HepG2 (cell line): ENCODE results near the gene LGR6. TPM values are rescaled to one million over a fixed set of nuclear protein-coding genes. Genes with fewer than 3 reads are reported as not detected.
A peak's percentile ranks its signal among the peaks of the same experiment; 100 is the strongest.

Experiments used
- CEBPG ChIP-seq: IDR thresholded peaks from 2 replicates; pipeline ENCODE4 v1.6.1; 2016
- CHCHD3 ChIP-seq: sonication (generic); formaldehyde crosslinking; IDR thresholded peaks from 2 replicates; pipeline ENCODE4 v1.8.0; 2022; ENCODE audit warnings: mild to moderate bottlenecking, missing genetic modification reagents, moderate library complexity
- HNRNPH1 ChIP-seq: fragments of 200-400 bp; formaldehyde crosslinking; optimal IDR thresholded peaks from 2 replicates; pipeline ENCODE3; 2017; ENCODE audit warnings: mild to moderate bottlenecking, low read depth, low read length
- KMT2A ChIP-seq: sonication (generic); formaldehyde crosslinking; IDR thresholded peaks from 2 replicates; pipeline ENCODE4 v1.4.0; 2020; ENCODE audit warnings: missing genetic modification reagents
- SMAD1 ChIP-seq: sonication (generic); formaldehyde crosslinking; IDR thresholded peaks from 2 replicates; pipeline ENCODE4 v1.4.0; 2020; ENCODE audit warnings: missing genetic modification reagents, low read depth, mild to moderate bottlenecking, borderline replicate concordance
- SPEN ChIP-seq: sonication (generic); formaldehyde crosslinking; IDR thresholded peaks from 2 replicates; pipeline ENCODE4 v1.5.1; 2020; ENCODE audit warnings: low read depth, mild to moderate bottlenecking, missing genetic modification reagents
- ZNF496 ChIP-seq: sonication (generic); formaldehyde crosslinking; IDR thresholded peaks from 2 replicates; pipeline ENCODE4 v1.8.1; 2023; ENCODE audit warnings: mild to moderate bottlenecking, moderate library complexity, missing genetic modification reagents; ENCODE audit not compliant: insufficient replicate concordance
- ZNF747 ChIP-seq: sonication (generic); formaldehyde crosslinking; IDR thresholded peaks from 2 replicates; pipeline ENCODE4 v1.8.1; 2023; ENCODE audit warnings: missing genetic modification reagents, mild to moderate bottlenecking, borderline replicate concordance
- ZNF883 ChIP-seq: sonication (generic); formaldehyde crosslinking; IDR thresholded peaks from 2 replicates; pipeline ENCODE4 v1.5.1; 2020; ENCODE audit warnings: mild to moderate bottlenecking, missing genetic modification reagents; ENCODE audit errors: not compliant biosample characterization
- polyA plus RNA-seq, 8 experiments: library from polyadenylated mRNA; depleted of rRNA in 3 of 8; stranded (reverse) in 7 of 8; unstranded in 1 of 8; fragments of >200 nt; fragmentation: Illumina TruSeq in 4 of 8; extraction: Trizol in 4 of 8; gene quantifications; 2 replicates each; pipeline versions ENCODE4 v1.2.1 to v1.2.3, GENCODE V29; 2011 to 2016; ENCODE audit warnings: low read depth in 4 of 8, missing spikeins in 1 of 8, mixed read lengths in 1 of 8; ENCODE audit not compliant: insufficient read depth in 1 of 8
- total RNA-seq, 5 experiments: library from RNA; depleted of rRNA; stranded (reverse); fragments of >200 nt; fragmentation: Illumina TruSeq; extraction: Trizol; gene quantifications; 2 replicates each; pipeline ENCODE4 v1.2.3, GENCODE V29; 2016; ENCODE audit warnings: low read depth in 1 of 5
- TF ChIP-seq, protein P1 (sequence below): sonication (generic); formaldehyde crosslinking; IDR thresholded peaks from 2 replicates; pipeline ENCODE4 v1.5.0; 2020; ENCODE audit warnings: mild to moderate bottlenecking, missing genetic modification reagents
- TF ChIP-seq, protein P2 (sequence below): sonication (generic); formaldehyde crosslinking; IDR thresholded peaks from 2 replicates; pipeline ENCODE4 v1.9.0; 2022; ENCODE audit warnings: low read depth, missing genetic modification reagents
- TF ChIP-seq, protein P3 (sequence below): sonication (generic); formaldehyde crosslinking; IDR thresholded peaks from 2 replicates; pipeline ENCODE4 v1.4.0; 2020; ENCODE audit warnings: missing genetic modification reagents, borderline replicate concordance
- TF ChIP-seq, protein P4 (sequence below): sonication (generic); formaldehyde crosslinking; IDR thresholded peaks from 2 replicates; pipeline ENCODE4 v1.4.0; 2020; ENCODE audit warnings: missing genetic modification reagents, mild to moderate bottlenecking, borderline replicate concordance

LGR6 gene
- total and polyA plus RNA-seq, 2 of the 13 experiments (the other 11 are each of a cell fraction or from before 2014, with no cell fraction given): 0.07 TPM; not detected in 1

DNA sequence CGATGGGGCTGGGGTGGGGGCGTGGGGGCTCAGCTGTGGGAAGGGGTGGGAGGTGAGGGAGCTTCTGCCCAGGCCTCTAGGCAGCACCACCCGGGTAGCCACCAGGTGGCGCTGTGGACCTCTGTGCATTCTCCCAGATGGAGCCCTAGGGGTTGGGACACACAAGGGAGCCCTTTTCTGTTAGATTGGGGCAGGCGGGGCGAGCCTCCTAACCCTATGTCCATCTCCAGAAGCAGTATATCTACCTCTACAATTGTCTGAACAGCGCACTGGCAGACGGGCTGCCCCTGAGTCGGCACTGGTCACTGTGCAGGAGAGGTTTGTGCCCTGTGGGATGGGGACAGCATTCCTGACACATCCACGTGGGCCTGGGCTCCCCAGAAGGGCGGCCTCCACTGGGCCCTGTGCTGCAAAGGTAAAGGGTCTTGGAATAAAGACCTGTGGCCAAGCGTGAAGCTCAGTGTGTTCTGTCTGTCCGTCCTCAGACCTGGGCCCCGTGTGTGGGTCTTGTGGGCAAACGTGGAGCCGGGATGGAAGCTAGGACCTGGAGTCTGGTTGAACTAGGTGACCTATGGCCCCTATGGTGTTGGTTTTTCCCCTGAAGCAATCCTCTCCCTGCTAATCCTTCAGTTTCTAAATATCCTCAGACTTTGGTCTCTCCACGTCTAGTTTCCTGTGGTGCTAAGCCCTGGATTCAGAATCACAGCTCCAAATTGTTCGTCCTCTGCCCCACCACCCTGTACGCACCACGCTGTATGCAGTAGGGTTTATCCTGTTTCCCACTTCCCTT lies 4.4 kb upstream of the LGR6 start (continued):
- TF ChIP-seq, protein P1, sequence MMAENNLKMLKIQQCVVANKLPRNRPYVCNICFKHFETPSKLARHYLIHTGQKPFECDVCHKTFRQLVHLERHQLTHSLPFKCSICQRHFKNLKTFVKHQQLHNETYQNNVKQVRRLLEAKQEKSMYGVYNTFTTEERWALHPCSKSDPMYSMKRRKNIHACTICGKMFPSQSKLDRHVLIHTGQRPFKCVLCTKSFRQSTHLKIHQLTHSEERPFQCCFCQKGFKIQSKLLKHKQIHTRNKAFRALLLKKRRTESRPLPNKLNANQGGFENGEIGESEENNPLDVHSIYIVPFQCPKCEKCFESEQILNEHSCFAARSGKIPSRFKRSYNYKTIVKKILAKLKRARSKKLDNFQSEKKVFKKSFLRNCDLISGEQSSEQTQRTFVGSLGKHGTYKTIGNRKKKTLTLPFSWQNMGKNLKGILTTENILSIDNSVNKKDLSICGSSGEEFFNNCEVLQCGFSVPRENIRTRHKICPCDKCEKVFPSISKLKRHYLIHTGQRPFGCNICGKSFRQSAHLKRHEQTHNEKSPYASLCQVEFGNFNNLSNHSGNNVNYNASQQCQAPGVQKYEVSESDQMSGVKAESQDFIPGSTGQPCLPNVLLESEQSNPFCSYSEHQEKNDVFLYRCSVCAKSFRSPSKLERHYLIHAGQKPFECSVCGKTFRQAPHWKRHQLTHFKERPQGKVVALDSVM (CRISPR knock-in tag): peak; percentile 45; the same call in 1 of the 2 replicates
- TF ChIP-seq ZNF496 (CRISPR knock-in tag): no peak
- no peak for TF ChIP-seq SMAD1
- no peak for TF ChIP-seq HNRNPH1
- TF ChIP-seq, protein P2, sequence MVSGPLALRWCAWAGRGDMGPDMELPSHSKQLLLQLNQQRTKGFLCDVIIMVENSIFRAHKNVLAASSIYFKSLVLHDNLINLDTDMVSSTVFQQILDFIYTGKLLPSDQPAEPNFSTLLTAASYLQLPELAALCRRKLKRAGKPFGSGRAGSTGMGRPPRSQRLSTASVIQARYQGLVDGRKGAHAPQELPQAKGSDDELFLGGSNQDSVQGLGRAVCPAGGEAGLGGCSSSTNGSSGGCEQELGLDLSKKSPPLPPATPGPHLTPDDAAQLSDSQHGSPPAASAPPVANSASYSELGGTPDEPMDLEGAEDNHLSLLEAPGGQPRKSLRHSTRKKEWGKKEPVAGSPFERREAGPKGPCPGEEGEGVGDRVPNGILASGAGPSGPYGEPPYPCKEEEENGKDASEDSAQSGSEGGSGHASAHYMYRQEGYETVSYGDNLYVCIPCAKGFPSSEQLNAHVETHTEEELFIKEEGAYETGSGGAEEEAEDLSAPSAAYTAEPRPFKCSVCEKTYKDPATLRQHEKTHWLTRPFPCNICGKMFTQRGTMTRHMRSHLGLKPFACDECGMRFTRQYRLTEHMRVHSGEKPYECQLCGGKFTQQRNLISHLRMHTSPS (CRISPR knock-in tag): no peak
- TF ChIP-seq SPEN (CRISPR knock-in tag): no peak
- TF ChIP-seq ZNF747 (CRISPR knock-in tag): no peak
- TF ChIP-seq, protein P3, sequence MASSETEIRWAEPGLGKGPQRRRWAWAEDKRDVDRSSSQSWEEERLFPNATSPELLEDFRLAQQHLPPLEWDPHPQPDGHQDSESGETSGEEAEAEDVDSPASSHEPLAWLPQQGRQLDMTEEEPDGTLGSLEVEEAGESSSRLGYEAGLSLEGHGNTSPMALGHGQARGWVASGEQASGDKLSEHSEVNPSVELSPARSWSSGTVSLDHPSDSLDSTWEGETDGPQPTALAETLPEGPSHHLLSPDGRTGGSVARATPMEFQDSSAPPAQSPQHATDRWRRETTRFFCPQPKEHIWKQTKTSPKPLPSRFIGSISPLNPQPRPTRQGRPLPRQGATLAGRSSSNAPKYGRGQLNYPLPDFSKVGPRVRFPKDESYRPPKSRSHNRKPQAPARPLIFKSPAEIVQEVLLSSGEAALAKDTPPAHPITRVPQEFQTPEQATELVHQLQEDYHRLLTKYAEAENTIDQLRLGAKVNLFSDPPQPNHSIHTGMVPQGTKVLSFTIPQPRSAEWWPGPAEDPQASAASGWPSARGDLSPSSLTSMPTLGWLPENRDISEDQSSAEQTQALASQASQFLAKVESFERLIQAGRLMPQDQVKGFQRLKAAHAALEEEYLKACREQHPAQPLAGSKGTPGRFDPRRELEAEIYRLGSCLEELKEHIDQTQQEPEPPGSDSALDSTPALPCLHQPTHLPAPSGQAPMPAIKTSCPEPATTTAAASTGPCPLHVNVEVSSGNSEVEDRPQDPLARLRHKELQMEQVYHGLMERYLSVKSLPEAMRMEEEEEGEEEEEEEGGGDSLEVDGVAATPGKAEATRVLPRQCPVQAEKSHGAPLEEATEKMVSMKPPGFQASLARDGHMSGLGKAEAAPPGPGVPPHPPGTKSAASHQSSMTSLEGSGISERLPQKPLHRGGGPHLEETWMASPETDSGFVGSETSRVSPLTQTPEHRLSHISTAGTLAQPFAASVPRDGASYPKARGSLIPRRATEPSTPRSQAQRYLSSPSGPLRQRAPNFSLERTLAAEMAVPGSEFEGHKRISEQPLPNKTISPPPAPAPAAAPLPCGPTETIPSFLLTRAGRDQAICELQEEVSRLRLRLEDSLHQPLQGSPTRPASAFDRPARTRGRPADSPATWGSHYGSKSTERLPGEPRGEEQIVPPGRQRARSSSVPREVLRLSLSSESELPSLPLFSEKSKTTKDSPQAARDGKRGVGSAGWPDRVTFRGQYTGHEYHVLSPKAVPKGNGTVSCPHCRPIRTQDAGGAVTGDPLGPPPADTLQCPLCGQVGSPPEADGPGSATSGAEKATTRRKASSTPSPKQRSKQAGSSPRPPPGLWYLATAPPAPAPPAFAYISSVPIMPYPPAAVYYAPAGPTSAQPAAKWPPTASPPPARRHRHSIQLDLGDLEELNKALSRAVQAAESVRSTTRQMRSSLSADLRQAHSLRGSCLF (CRISPR knock-in tag): no peak
- TF ChIP-seq CEBPG: peak; percentile 67
- no peak for TF ChIP-seq CHCHD3 (CRISPR knock-in tag)
- TF ChIP-seq, protein P4, sequence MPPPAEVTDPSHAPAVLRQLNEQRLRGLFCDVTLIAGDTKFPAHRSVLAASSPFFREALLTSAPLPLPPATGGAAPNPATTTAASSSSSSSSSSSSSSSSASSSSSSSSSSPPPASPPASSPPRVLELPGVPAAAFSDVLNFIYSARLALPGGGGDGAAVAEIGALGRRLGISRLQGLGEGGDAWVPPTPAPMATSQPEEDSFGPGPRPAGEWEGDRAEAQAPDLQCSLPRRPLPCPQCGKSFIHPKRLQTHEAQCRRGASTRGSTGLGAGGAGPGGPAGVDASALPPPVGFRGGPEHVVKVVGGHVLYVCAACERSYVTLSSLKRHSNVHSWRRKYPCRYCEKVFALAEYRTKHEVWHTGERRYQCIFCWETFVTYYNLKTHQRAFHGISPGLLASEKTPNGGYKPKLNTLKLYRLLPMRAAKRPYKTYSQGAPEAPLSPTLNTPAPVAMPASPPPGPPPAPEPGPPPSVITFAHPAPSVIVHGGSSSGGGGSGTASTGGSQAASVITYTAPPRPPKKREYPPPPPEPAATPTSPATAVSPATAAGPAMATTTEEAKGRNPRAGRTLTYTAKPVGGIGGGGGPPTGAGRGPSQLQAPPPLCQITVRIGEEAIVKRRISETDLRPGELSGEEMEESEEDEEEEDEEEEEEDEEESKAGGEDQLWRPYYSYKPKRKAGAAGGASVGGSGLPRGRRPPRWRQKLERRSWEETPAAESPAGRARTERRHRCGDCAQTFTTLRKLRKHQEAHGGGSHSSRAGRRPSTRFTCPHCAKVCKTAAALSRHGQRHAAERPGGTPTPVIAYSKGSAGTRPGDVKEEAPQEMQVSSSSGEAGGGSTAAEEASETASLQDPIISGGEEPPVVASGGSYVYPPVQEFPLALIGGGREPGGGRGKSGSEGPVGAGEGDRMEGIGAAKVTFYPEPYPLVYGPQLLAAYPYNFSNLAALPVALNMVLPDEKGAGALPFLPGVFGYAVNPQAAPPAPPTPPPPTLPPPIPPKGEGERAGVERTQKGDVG (CRISPR knock-in tag): no peak
- peak; percentile 8 for TF ChIP-seq ZNF883
- no peak for TF ChIP-seq KMT2A (CRISPR knock-in tag)
